HUES6 (cell line): ENCODE results near the gene LRSAM1.

ENCODE experiments used
- H3K27ac ChIP-seq: 2 replicates; pipeline ENCODE4 v1.7.0; 2013; ENCODE audit warnings: low read depth, mild to moderate bottlenecking, low read length, inconsistent platforms
- H3K27me3 ChIP-seq: 2 replicates; pipeline ENCODE4 v1.6.1; 2013; ENCODE audit warnings: low read length; ENCODE audit not compliant: control insufficient read depth, insufficient read depth
- H3K36me3 ChIP-seq: 2 replicates; pipeline ENCODE4 v1.6.1; 2013; ENCODE audit warnings: low read length; ENCODE audit not compliant: control insufficient read depth, insufficient read depth
- H3K4me1 ChIP-seq: 2 replicates; pipeline ENCODE4 v1.6.1; 2013; ENCODE audit warnings: low read length; ENCODE audit not compliant: control insufficient read depth, insufficient read depth
- H3K4me3 ChIP-seq: 2 replicates; pipeline ENCODE4 v1.5.1; 2013; ENCODE audit warnings: low read depth, low read length
- H3K9ac ChIP-seq: one replicate; pipeline ENCODE4 v1.6.1; 2013; ENCODE audit warnings: mild to moderate bottlenecking, low read length
- H3K9me3 ChIP-seq: 2 replicates; pipeline ENCODE4 v1.6.1; 2013; ENCODE audit warnings: low read depth, low read length; ENCODE audit not compliant: control insufficient read depth, insufficient read depth

LRSAM1 gene

GRCh38 chr9:127546125-127546832, 95.0 kb downstream of the LRSAM1 start:
- Histone ChIP-seq H3K9me3 (no peaks in the 10 kb centered on the region), H3K4me1 (peaks cover 20% of the 10 kb centered on the region), H3K27me3 (no peaks in the 10 kb centered on the region), H3K36me3 (0 out of 2 replicates have a peak, but pooled peaks cover 2% of the 10 kb centered on the region), H3K27ac (peak overlapping the region; percentile 21; the same call in 1 of the 2 replicates), H3K9ac (no peak overlapping the region), H3K4me3 (no peak overlapping the region)

DNA sequence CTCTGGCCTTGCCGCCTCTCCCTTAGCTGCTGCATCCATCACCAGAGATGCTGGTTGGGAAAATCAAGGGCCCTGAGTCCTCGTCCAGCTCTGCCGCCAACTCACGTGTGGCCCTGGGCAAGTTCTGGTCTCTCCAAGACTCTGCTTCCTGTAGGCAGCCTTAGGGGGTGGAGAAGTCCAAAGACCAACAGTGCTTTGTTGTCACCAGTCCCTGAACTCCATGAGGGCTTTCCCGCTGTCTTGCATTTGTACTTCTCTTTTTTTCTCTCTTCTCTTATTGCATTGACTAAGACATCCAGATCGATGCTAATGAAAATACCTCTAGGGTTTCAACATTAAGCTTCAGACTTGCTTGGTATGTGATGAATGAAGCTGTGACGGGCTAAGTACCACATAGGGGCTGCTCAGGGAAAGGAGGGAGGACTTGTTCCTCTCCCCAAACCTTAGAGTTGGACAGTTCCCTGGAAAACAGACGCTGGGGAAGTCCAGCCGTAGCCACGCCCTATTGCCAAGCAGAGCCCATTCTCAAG, 97.1 kb downstream of the LRSAM1 start:
- H3K4me1 ChIP-seq, result peaks cover 20% of the 10 kb centered on the region
- H3K27ac ChIP-seq, result no peak overlapping the region

GRCh38 chr9:127549218-127549617, 97.9 kb downstream of the LRSAM1 start:
- no peaks in the 10 kb centered on the region for H3K9me3 ChIP-seq
- peaks cover 20% of the 10 kb centered on the region for H3K4me1 ChIP-seq
- H3K27ac ChIP-seq, result no peak overlapping the region
- H3K9ac ChIP-seq, result no peak overlapping the region
- H3K36me3 ChIP-seq, result 0 out of 2 replicates have a peak, but pooled peaks cover 2% of the 10 kb centered on the region
- no peak overlapping the region for H3K4me3 ChIP-seq
- H3K27me3 ChIP-seq, result no peaks in the 10 kb centered on the region

More for the DNA sequence above, 97.1 kb downstream of the LRSAM1 start:
- Histone ChIP-seq H3K27me3 (no peaks in the 10 kb centered on the region), H3K36me3 (0 out of 2 replicates have a peak, but pooled peaks cover 2% of the 10 kb centered on the region), H3K9ac (no peak overlapping the region), H3K9me3 (no peaks in the 10 kb centered on the region), H3K4me3 (no peak overlapping the region)

DNA sequence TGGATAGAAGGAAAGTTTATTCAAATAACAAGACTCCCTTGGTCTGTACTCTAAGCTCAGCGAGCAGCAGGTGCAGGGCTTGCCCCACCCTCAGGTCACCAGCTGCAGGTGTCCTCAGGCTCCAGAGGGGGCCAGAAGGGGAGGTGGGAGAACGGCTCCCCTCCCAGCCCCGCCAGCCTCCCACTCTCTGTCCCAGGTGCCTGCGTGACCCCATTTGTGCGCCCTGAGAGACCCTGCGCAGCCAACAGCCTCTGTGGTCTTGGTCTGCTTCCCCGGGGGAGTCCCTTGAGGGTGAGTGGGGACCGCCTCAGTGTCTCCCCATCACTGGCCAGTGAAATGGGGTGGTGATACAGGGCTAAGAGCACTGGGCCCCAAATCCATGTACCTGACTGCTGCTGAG, 98.4 kb downstream of the LRSAM1 start:
- Histone ChIP-seq H3K4me1 (peaks cover 20% of the 10 kb centered on the region), H3K36me3 (0 out of 2 replicates have a peak, but pooled peaks cover 2% of the 10 kb centered on the region), H3K27me3 (no peaks in the 10 kb centered on the region), H3K9ac (no peak overlapping the region), H3K4me3 (no peak overlapping the region), H3K9me3 (no peaks in the 10 kb centered on the region), H3K27ac (no peak overlapping the region)

DNA sequence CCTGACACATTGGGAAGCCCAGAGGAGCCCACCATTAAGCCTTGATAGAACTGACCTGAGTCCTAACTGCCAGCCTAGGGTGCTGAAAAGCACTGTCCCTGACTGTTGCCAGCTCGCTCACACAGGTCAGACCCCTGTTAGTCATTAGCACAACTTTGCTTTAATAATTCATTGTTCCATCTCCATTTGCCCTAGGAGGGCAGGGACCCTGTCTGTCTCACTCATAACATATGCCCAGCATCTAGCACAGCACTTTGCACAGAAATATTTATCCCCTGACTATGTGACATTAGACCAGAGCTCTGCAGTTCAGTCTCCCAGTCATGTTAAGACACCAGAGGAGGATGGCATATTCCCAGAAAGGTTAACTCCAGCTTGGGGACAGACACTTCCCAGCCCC, 99.0 kb downstream of the LRSAM1 start:
- H3K9me3 ChIP-seq, result no peaks in the 10 kb centered on the region
- H3K27me3 ChIP-seq, result no peaks in the 10 kb centered on the region
- no peak overlapping the region for H3K27ac ChIP-seq
- no peak overlapping the region for H3K4me3 ChIP-seq
- H3K9ac ChIP-seq, result no peak overlapping the region
- peaks cover 19% of the 10 kb centered on the region for H3K4me1 ChIP-seq
- 0 out of 2 replicates have a peak, but pooled peaks cover 2% of the 10 kb centered on the region for H3K36me3 ChIP-seq

DNA sequence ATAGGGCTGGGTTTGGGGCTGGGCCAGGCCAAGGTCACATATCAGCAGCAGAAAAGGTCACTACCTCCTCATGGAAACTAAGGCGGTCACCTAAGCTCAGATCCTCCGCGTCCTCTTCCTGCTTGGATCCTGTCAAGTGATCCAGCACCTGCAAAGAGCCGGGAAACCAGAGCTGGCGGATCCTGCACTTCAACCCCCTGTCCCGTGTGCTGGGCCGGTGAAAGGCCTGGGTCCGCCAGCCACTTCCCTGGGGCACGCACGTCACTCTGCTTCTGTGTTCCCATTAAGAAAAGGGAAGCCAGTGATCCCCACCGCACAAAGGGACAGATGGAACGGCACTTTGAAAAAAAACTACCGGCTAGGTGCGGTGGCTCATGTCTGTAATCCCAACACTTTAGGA, 99.4 kb downstream of the LRSAM1 start:
- no peaks in the 10 kb centered on the region for H3K9me3 ChIP-seq
- 0 out of 2 replicates have a peak, but pooled peaks cover 2% of the 10 kb centered on the region for H3K36me3 ChIP-seq
- H3K4me1 ChIP-seq, result peaks cover 21% of the 10 kb centered on the region
- H3K27me3 ChIP-seq, result no peaks in the 10 kb centered on the region
- H3K9ac ChIP-seq, result no peak overlapping the region
- no peak overlapping the region for H3K27ac ChIP-seq
- no peak overlapping the region for H3K4me3 ChIP-seq
